GM12878 (cell line): ENCODE results near the gene FAM200B. TPM values are rescaled to one million over a fixed set of nuclear protein-coding genes. Genes with fewer than 3 reads are reported as not detected.

Experiments
- ATAC-seq: fragments of 200-7000 bp; cut with Tn5 transposase; 3 replicates; pipeline ENCODE4 v1.9.1; 2020; ENCODE audit warnings: mild to moderate bottlenecking, moderate library complexity
- BruUV-seq: library from RNA; stranded (reverse); fragments of 400-500 nt; replicated peaks from 2 replicates; lab custom pipeline; 2021; lab: Mats Ljungman, UMichigan
- CTCF ChIA-PET: fragments of 300-600 bp; sonication (Branson Sonifier 250); formaldehyde crosslinking; extraction: SDS; loops from one replicate; lab custom pipeline; 2021; ENCODE audit warnings: inconsistent platforms; lab: Yijun Ruan, JAX
- POLR2A ChIA-PET: fragments of 350-600 bp; formaldehyde crosslinking; extraction: SDS; loops from one replicate; lab custom pipeline; 2021; ENCODE audit warnings: inconsistent platforms; lab: Charles Lee
- RAD21 ChIA-PET: fragments of 300-600 bp; sonication (Branson Sonifier 250); formaldehyde crosslinking; loops from one replicate; lab custom pipeline; 2023; ENCODE audit warnings: antibody characterized with exemption; ENCODE audit not compliant: unreplicated experiment; lab: Charles Lee
- SMC1A ChIA-PET: fragments of 300-600 bp; sonication (Branson Sonifier 250); formaldehyde crosslinking; loops from one replicate; lab custom pipeline; 2023; ENCODE audit not compliant: unreplicated experiment, uncharacterized antibody; lab: Charles Lee
- DNase-seq: peaks from one replicate; pipeline ENCODE4 v3.0.0-alpha.2; 2011; ENCODE audit warnings: low read depth, low spot score
- FAIRE-seq: peaks from 3 replicates; lab custom pipeline; 2011; peaks lifted over from hg19 to GRCh38; lab: Jason Lieb, UNC
- H2AFZ ChIP-seq: 2 replicates; pipeline ENCODE4 v1.6.0; 2011; ENCODE audit warnings: low read depth, low read length, control low read depth; ENCODE audit not compliant: control insufficient read depth
- H3K27ac ChIP-seq: 2 replicates; pipeline ENCODE4 v1.5.1; 2011; ENCODE audit warnings: control low read depth; ENCODE audit not compliant: control insufficient read depth, insufficient read depth
- H3K27me3 ChIP-seq, 2 experiments: replicated peaks in 1 of 2; 2 replicates each; pipeline versions ENCODE4 v1.6.0 to v1.6.1; 2011; ENCODE audit warnings: low read length in 1 of 2; ENCODE audit not compliant: control insufficient read depth in 2 of 2, insufficient read depth in 2 of 2
- H3K36me3 ChIP-seq, 2 experiments: 2 replicates each; pipeline ENCODE4 v1.5.1; 2011; ENCODE audit warnings: low read length in 1 of 2; ENCODE audit not compliant: control insufficient read depth in 2 of 2, insufficient read depth in 2 of 2
- H3K4me1 ChIP-seq: 2 replicates; pipeline ENCODE4 v1.6.1; 2011; ENCODE audit warnings: mild to moderate bottlenecking, low read length, moderate library complexity, mixed read lengths; ENCODE audit not compliant: control insufficient read depth, insufficient read depth
- H3K4me2 ChIP-seq: 2 replicates; pipeline ENCODE4 v1.6.0; 2011; ENCODE audit warnings: control low read depth; ENCODE audit not compliant: control insufficient read depth, insufficient read depth
- H3K4me3 ChIP-seq: fragments of 200-600 bp; sonication (generic); 2 replicates; pipeline ENCODE4 v1.5.1; 2016
- H3K79me2 ChIP-seq: 2 replicates; pipeline ENCODE4 v1.6.0; 2011; ENCODE audit warnings: low read length; ENCODE audit not compliant: control insufficient read depth, insufficient read depth
- H3K9ac ChIP-seq: 2 replicates; pipeline ENCODE4 v1.8.0; 2011; ENCODE audit warnings: low read length, control low read depth, mixed read lengths; ENCODE audit not compliant: control insufficient read depth, insufficient read depth
- H3K9me3 ChIP-seq: replicated peaks from 3 replicates; pipeline ENCODE4 v1.5.1; 2011; ENCODE audit warnings: mild to moderate bottlenecking, low read length; ENCODE audit not compliant: control insufficient read depth, insufficient read depth
- H4K20me1 ChIP-seq: 2 replicates; pipeline ENCODE4 v1.6.0; 2011; ENCODE audit not compliant: control insufficient read depth, insufficient read depth
- CHD2 ChIP-seq: IDR thresholded peaks from 2 replicates; pipeline ENCODE4 v1.6.1; 2011; ENCODE audit warnings: low read depth, low read length, improper control_type of control experiment, borderline replicate concordance
- CHD4 ChIP-seq: fragments of 200-600 bp; sonication (generic); IDR thresholded peaks from 2 replicates; pipeline ENCODE4 v1.6.1; 2016; ENCODE audit warnings: mild to moderate bottlenecking
- CREB1 ChIP-seq: IDR thresholded peaks from 2 replicates; pipeline ENCODE4 v1.6.1; 2012; ENCODE audit warnings: low read depth, mild to moderate bottlenecking, inconsistent platforms
- HDAC2 ChIP-seq: fragments of 200-600 bp; sonication (generic); IDR thresholded peaks from 2 replicates; pipeline ENCODE4 v1.6.1; 2017
- IKZF1 ChIP-seq: fragments of 450-650 bp; conservative IDR thresholded peaks from 2 replicates; pipeline ENCODE4 v1.6.1; 2017; ENCODE audit warnings: antibody characterized with exemption, mild to moderate bottlenecking
- KAT2A ChIP-seq: conservative IDR thresholded peaks from 2 replicates; pipeline ENCODE4 v1.6.1; 2011; ENCODE audit warnings: low read depth, low read length; ENCODE audit not compliant: control insufficient read depth
- NRF1 ChIP-seq: conservative IDR thresholded peaks from 2 replicates; pipeline ENCODE4 v1.6.1; 2011; ENCODE audit warnings: mild to moderate bottlenecking, low read depth, low read length, improper control_type of control experiment
- POLR2A ChIP-seq: IDR thresholded peaks from 2 replicates; pipeline ENCODE4 v1.6.1; 2011; ENCODE audit warnings: low read depth, mild to moderate bottlenecking, low read length
- POU2F2 ChIP-seq: IDR thresholded peaks from 3 replicates; pipeline ENCODE4 v1.6.1; 2011; ENCODE audit warnings: low read depth, mild to moderate bottlenecking, low read length, borderline replicate concordance
- RAD21 ChIP-seq: IDR thresholded peaks from 2 replicates; pipeline ENCODE4 v1.6.1; 2011; ENCODE audit warnings: mild to moderate bottlenecking, low read depth, low read length, moderate library complexity; ENCODE audit not compliant: insufficient read depth
- RB1 ChIP-seq: fragments of 450-650 bp; formaldehyde crosslinking; IDR thresholded peaks from 2 replicates; pipeline ENCODE4 v1.6.1; 2017; ENCODE audit warnings: mild to moderate bottlenecking, borderline replicate concordance
- SPI1 ChIP-seq: IDR thresholded peaks from 2 replicates; pipeline ENCODE4 v1.6.1; 2011; ENCODE audit warnings: low read depth, mild to moderate bottlenecking, low read length, moderate library complexity, borderline replicate concordance; ENCODE audit not compliant: insufficient read depth
- WGBS: methylation state at CpG from one replicate; pipeline ENCODE4 v1.1.6; 2016; ENCODE audit warnings: low lambda C conversion rate; ENCODE audit not compliant: insufficient replicate concordance, insufficient coverage; ENCODE audit errors: missing lambda C conversion rate; 5-methylcytosine and 5-hydroxymethylcytosine counted together
- in situ Hi-C: fragments of 300-500 bp; cut with MboI; formaldehyde crosslinking; loops from 9 replicates; pipeline ENCODE4 v1.14.3; 2018; ENCODE audit warnings: mixed read lengths
- intact Hi-C: fragments of 100-400 bp; cut with micrococcal nuclease; formaldehyde crosslinking; loops from one replicate; pipeline ENCODE4 v1.14.2; 2022; ENCODE audit not compliant: unreplicated experiment
- polyA plus RNA-seq, 11 experiments: library from polyadenylated mRNA; depleted of rRNA in 4 of 11; unstranded in 6 of 11; stranded (reverse) in 5 of 11; fragments of >200 nt; fragmentation: Nextera tagmentation in 4 of 11; fragmentation: Illumina TruSeq in 1 of 11; extraction: Ambion mirVana in 4 of 11; extraction: Trizol in 1 of 11; gene quantifications; 1 replicate in 1 of 11; 2 replicates in 10 of 11; pipeline versions ENCODE4 v1.2.1 to v1.2.3, GENCODE V29; 2011 to 2016; ENCODE audit warnings: inconsistent platforms in 2 of 11, missing spikeins in 2 of 11, low read depth in 1 of 11
- total RNA-seq, 4 experiments: library from RNA; depleted of rRNA in 3 of 4; stranded (reverse); fragments of >200 nt in 3 of 4; fragmentation: Illumina TruSeq in 1 of 4; extraction: Trizol in 1 of 4; gene quantifications; 2 replicates each; pipeline versions ENCODE4 v1.2.1 to v1.2.3, GENCODE V29; 2013 to 2021
- TF ChIP-seq, protein P1 (sequence below): fragments of 450-650 bp; formaldehyde crosslinking; IDR thresholded peaks from 2 replicates; pipeline ENCODE4 v1.4.0; 2020; ENCODE audit warnings: mild to moderate bottlenecking, moderate library complexity

FAM200B gene
- total and polyA plus RNA-seq, 10 of the 15 experiments (the other 5 are each of a cell fraction or from before 2014, with no cell fraction given), result 13.8 to 48.5 (median 25.5) TPM

DNA sequence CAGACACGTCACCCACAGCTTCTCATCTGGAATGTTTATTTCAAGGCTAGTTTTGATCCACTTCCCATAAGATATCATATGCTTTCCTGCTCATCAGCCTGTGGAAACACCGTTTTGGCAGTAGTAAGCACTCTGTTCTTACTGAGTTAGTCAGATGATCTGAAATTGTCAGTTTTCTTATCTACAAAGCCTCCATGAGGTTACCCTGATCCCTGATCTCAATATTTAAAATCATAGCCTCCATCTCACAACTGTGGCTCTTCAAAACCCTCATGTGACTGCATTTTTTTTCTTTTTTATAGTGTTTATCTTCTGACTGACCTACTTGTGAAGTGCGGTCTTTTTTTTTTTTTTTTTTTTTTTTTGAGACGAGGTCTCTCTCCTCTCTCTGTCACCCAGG, 44.0 kb downstream of the FAM200B start:
- 47% methylated on average over 3 of the region's 4 CpGs for WGBS
- DNase-seq, result no peak

More for the DNA sequence above, 44.0 kb downstream of the FAM200B start:
- CTCF ChIA-PET, result interaction anchor here (0.8 to 4.2 kb wide), 4 partner anchors 24 to 230 kb away, joined by 3 to 20 read pairs (median 4); partner anchors contain the start of gene FBXL5
- RAD21 ChIA-PET, result interaction anchor here (0.8 to 1.3 kb wide), 2 partner anchors 80 to 82 kb away, joined by 3 read pairs; no protein-coding TSS in a partner anchor
- BruUV-seq, result no TSS peak
- Histone ChIP-seq H3K27ac (no peak overlapping the region), H2AFZ (no peak overlapping the region), H3K9ac (no peak overlapping the region), H3K4me2 (no peak overlapping the region), H3K27me3 (no peaks in the 10 kb centered on the region), H3K4me3 (no peak overlapping the region), H3K9me3 (no peaks in the 10 kb centered on the region), H3K79me2 (no peaks in the 10 kb centered on the region), H3K36me3 (no peaks in the 10 kb centered on the region), H4K20me1 (no peaks in the 10 kb centered on the region), H3K4me1 (no peaks in the 10 kb centered on the region)
- POLR2A ChIA-PET, result interaction anchor here (0.7 kb wide), 1 partner anchor 273 kb away, joined by 5 read pairs; no protein-coding TSS in a partner anchor
- FAIRE-seq (no peak), ATAC-seq (no peak)
- intact Hi-C loops, result no loop called here
- in situ Hi-C loops, result no loop called here
- SMC1A ChIA-PET, result interaction anchor here (1.4 kb wide), 1 partner anchor 246 kb away, joined by 5 read pairs; no protein-coding TSS in a partner anchor
- TF ChIP-seq SPI1 (no peak), RB1 (no peak), RAD21 (no peak), CHD4 (no peak), HDAC2 (no peak), POU2F2 (no peak), POLR2A (no peak), CREB1 (no peak), IKZF1 (no peak), CHD2 (no peak), KAT2A (no peak), NRF1 (no peak)
- TF ChIP-seq, protein P1, sequence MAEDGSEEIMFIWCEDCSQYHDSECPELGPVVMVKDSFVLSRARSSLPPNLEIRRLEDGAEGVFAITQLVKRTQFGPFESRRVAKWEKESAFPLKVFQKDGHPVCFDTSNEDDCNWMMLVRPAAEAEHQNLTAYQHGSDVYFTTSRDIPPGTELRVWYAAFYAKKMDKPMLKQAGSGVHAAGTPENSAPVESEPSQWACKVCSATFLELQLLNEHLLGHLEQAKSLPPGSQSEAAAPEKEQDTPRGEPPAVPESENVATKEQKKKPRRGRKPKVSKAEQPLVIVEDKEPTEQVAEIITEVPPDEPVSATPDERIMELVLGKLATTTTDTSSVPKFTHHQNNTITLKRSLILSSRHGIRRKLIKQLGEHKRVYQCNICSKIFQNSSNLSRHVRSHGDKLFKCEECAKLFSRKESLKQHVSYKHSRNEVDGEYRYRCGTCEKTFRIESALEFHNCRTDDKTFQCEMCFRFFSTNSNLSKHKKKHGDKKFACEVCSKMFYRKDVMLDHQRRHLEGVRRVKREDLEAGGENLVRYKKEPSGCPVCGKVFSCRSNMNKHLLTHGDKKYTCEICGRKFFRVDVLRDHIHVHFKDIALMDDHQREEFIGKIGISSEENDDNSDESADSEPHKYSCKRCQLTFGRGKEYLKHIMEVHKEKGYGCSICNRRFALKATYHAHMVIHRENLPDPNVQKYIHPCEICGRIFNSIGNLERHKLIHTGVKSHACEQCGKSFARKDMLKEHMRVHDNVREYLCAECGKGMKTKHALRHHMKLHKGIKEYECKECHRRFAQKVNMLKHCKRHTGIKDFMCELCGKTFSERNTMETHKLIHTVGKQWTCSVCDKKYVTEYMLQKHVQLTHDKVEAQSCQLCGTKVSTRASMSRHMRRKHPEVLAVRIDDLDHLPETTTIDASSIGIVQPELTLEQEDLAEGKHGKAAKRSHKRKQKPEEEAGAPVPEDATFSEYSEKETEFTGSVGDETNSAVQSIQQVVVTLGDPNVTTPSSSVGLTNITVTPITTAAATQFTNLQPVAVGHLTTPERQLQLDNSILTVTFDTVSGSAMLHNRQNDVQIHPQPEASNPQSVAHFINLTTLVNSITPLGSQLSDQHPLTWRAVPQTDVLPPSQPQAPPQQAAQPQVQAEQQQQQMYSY (CRISPR knock-in tag), result no peak
